NB4 (cell line): Measurements from ENCODE around the gene CLCNKB.

Source experiments
- DNase-seq: peaks from one replicate; pipeline ENCODE4 v3.0.0; 2010; ENCODE audit warnings: low read depth
- H3K4me3 ChIP-seq: one replicate; pipeline ENCODE4 v1.5.1; 2011; ENCODE audit warnings: mild to moderate bottlenecking, low read depth, low read length, moderate library complexity
- MYC ChIP-seq: IDR thresholded peaks from 2 replicates; pipeline ENCODE4 v1.6.1; 2011; ENCODE audit warnings: low read depth, low read length
- POLR2A ChIP-seq: IDR thresholded peaks from 2 replicates; pipeline ENCODE4 v1.6.1; 2011; ENCODE audit warnings: mild to moderate bottlenecking; ENCODE audit not compliant: insufficient read length; ENCODE audit errors: extremely low read depth
- TF ChIP-seq, protein P1 (sequence below): IDR thresholded peaks from one replicate; pipeline ENCODE4 v1.5.1; 2012; ENCODE audit warnings: low read depth, low read length
- TF ChIP-seq, protein P2 (sequence below): IDR thresholded peaks from 2 replicates; pipeline ENCODE4 v1.6.1; 2011; ENCODE audit warnings: low read depth, low read length

CLCNKB gene

DNA sequence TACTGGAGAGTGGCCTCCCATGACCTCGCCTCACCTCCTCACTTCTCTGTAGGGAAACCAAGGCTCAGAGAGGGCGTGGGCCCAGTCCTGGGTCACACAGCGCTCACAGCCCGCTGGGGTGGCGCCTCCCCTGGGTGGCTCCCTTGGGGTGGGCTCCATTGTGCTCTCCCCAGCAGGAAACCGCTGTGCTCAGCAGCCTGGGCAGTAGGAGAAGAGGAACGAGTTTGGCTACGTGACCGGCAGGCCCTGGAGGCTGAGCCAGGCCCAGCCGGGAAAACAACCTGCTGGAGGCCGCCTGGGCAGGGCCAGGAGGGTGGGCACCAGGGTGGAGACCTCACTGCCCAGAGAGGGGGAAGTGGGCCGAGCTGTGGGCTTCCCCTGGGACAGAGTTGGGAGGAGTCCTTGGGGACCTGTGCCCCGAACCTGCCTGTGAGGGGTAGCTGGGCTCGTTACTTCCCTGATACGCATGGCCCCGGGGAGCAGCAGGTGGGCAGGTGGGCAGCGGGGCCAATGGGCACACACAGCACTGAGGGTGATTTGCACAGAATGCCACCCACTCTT lies 44.8 kb downstream of the CLCNKB start:
- H3K4me3 ChIP-seq: no peak overlapping the region
- TF ChIP-seq, protein P1, sequence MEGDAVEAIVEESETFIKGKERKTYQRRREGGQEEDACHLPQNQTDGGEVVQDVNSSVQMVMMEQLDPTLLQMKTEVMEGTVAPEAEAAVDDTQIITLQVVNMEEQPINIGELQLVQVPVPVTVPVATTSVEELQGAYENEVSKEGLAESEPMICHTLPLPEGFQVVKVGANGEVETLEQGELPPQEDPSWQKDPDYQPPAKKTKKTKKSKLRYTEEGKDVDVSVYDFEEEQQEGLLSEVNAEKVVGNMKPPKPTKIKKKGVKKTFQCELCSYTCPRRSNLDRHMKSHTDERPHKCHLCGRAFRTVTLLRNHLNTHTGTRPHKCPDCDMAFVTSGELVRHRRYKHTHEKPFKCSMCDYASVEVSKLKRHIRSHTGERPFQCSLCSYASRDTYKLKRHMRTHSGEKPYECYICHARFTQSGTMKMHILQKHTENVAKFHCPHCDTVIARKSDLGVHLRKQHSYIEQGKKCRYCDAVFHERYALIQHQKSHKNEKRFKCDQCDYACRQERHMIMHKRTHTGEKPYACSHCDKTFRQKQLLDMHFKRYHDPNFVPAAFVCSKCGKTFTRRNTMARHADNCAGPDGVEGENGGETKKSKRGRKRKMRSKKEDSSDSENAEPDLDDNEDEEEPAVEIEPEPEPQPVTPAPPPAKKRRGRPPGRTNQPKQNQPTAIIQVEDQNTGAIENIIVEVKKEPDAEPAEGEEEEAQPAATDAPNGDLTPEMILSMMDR: no peak
- TF ChIP-seq, protein P2, sequence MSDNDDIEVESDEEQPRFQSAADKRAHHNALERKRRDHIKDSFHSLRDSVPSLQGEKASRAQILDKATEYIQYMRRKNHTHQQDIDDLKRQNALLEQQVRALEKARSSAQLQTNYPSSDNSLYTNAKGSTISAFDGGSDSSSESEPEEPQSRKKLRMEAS: no peak
- TF ChIP-seq POLR2A (no peak), MYC (no peak)
- DNase-seq: no peak

DNA sequence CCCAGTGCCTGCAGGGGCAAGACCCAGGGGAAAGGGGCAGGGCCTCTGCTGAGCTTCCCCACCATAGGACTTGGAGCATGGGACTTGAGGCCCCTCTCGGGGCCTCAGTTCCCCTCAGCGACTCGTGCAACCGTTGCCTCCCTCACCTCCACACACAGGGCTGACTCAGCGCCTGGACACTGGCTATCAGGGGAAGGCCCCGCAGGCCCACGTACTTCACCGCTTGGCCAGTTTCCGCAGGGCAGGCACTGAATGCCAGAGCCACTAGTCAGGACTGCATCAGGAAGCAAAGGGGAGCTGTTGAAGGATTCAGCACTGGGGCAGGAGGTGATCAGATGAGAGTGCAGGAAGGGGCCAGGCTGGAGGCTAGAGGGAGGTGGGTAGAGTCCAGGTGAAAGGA lies 45.4 kb downstream of the CLCNKB start:
- no peak overlapping the region for H3K4me3 ChIP-seq
- TF ChIP-seq POLR2A: no peak
- TF ChIP-seq, protein P1: no peak
- no peak for TF ChIP-seq MYC
- TF ChIP-seq, protein P2: no peak

DNA sequence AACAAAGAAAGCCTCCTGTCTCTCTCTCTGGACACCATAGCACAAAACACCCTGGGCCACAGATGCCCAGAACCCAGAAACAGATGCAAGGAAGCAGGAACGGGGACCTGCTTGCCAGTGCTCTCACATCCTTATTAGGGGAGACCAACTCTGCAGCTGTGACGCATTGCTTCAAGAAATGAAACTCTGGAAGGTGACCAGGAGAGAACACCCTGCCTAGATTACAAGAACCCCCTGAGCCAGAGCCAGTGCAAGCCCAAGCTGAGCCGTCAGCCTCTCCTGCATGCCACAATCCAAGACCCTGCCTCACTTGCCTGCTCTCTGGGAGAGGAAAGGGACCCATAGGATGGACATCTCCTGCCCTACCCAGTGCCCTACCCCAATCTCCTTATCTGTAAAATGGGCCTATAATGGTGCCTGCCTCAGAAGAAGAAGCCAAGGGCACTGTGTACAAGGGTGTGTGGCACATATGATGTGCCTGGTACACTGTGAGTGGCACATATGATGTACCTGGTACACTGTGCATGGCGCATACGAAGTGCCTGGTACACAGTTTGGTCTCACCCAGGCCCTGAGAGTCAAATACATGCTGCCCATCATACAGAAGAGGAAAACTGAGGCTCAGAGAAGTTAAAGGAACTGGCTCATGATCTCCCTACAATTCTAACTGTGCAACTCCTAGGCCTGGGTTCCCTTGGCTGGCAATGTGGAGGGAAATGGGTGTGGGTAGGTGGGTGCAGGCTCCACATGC lies 46.7 kb downstream of the CLCNKB start:
- no peak overlapping the region for H3K4me3 ChIP-seq
- TF ChIP-seq, protein P2: no peak
- TF ChIP-seq, protein P1: no peak
- TF ChIP-seq POLR2A: no peak
- TF ChIP-seq MYC: no peak
- DNase-seq: no peak

More for the DNA sequence above, 45.4 kb downstream of the CLCNKB start:
- no peak for DNase-seq

DNA sequence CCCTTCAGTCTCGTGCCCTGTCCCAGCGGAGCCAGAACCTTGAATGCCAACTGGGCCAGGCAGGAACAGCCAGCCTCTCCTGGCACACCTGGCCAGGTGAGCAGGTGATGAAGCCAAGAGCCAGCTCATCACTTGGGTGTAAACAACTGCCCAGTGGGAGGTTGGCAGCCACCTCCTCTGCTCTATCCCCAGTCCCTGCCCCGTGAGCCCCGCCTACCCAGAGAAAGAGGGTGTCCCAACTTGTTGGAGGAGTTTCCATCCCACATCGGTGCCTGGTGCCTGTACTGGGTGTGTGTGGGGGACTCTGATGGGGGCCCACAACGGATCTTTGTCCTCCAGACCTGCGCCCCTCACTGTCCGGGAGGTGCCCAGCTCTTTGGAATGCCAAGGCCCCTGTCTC lies 47.7 kb downstream of the CLCNKB start:
- no peak for DNase-seq
- TF ChIP-seq POLR2A: no peak
- TF ChIP-seq, protein P2: no peak
- TF ChIP-seq MYC: no peak
- TF ChIP-seq, protein P1: no peak
- H3K4me3 ChIP-seq: no peak overlapping the region

DNA sequence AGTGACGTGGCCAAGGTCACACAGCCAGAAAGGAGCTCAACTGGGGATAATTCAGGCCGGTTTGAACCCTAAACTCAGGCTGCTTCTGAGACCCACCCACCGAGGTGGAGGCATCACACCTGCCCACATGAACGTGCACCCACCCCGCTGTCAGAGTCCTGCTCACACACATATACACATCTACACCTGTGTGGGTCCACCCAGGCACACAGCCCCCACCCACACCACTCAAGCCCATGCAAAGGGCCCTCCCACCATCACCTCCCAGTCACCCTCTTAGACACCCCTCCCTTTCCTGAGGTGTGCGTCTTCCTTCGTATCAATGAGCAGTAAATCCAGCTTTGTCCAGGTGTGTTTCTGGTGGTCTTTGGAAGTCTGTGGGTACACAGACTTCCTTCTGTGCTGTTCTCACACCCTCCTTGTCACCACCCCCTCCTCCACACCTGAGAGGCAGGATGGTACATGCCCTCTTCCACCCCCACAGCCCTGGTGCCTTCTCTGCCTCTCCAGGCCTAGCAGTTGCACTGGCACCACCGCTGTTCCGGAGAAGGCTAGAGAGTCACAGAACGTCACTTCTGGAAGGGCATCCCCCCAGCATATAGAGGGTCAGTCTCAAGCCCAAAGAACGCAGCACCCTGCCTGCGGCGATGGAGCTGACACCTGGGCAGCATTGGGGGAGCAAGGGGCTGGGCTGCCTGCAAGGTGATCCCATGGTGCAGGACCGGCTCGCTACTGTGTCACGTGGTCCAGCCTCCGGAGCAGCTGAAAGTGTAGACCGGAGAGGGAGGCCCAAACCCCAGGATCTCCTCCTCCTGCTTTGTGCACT lies 48.7 kb downstream of the CLCNKB start:
- no peak for DNase-seq
- H3K4me3 ChIP-seq: no peak overlapping the region
- TF ChIP-seq MYC: no peak
- TF ChIP-seq POLR2A: no peak
- TF ChIP-seq, protein P2: no peak
- TF ChIP-seq, protein P1: no peak
